Astrocyte (in vitro differentiated cells and primary cell): ENCODE measurements around the gene YBX2. TPM values are rescaled to one million over a fixed set of nuclear protein-coding genes. Genes with fewer than 3 reads are reported as not detected.

Source experiments
- DNase-seq: peaks from one replicate; pipeline ENCODE4 v3.0.0-alpha.2; 2010; ENCODE audit warnings: low read depth
- FAIRE-seq: peaks from 2 replicates; lab custom pipeline; 2011; peaks lifted over from hg19 to GRCh38; lab: Jason Lieb, UNC
- H2AFZ ChIP-seq: 2 replicates; pipeline ENCODE4 v1.6.0; 2012; ENCODE audit warnings: low read depth, low read length, inconsistent platforms
- H3K27ac ChIP-seq: 2 replicates; pipeline ENCODE4 v1.5.1; 2011; ENCODE audit warnings: low read depth, low read length, inconsistent platforms
- H3K27me3 ChIP-seq: 2 replicates; pipeline ENCODE4 v1.6.0; 2011; ENCODE audit warnings: low read length, inconsistent platforms; ENCODE audit not compliant: insufficient read depth
- H3K36me3 ChIP-seq: 2 replicates; pipeline ENCODE4 v1.5.1; 2011; ENCODE audit warnings: low read length, inconsistent platforms; ENCODE audit not compliant: insufficient read depth
- H3K4me1 ChIP-seq: 2 replicates; pipeline ENCODE4 v1.5.1; 2011; ENCODE audit warnings: low read length, inconsistent platforms; ENCODE audit not compliant: insufficient read depth
- H3K4me2 ChIP-seq: 2 replicates; pipeline ENCODE4 v1.6.0; 2012; ENCODE audit warnings: low read length, inconsistent platforms
- H3K4me3 ChIP-seq: 2 replicates; pipeline ENCODE4 v1.5.1; 2011; ENCODE audit warnings: low read depth, mild to moderate bottlenecking, low read length, inconsistent platforms; ENCODE audit not compliant: insufficient read depth
- H3K79me2 ChIP-seq: 2 replicates; pipeline ENCODE4 v1.6.0; 2012; ENCODE audit warnings: mild to moderate bottlenecking, low read length, inconsistent platforms; ENCODE audit not compliant: insufficient read depth
- H3K9ac ChIP-seq: 2 replicates; pipeline ENCODE4 v1.6.0; 2012; ENCODE audit warnings: mild to moderate bottlenecking, low read length, inconsistent platforms
- H3K9me3 ChIP-seq: 2 replicates; pipeline ENCODE4 v1.5.1; 2012; ENCODE audit warnings: low read depth, mild to moderate bottlenecking, low read length, inconsistent platforms; ENCODE audit not compliant: insufficient read depth
- H4K20me1 ChIP-seq: 2 replicates; pipeline ENCODE4 v1.6.0; 2012; ENCODE audit warnings: low read length, inconsistent platforms; ENCODE audit not compliant: insufficient read depth
- H3K27ac Mint-ChIP-seq: one replicate; pipeline ENCODE4 v1.8.0; 2021; ENCODE audit warnings: mild to moderate bottlenecking, mixed read lengths; ENCODE audit not compliant: unreplicated experiment
- H3K27me3 Mint-ChIP-seq: one replicate; pipeline ENCODE4 v1.8.0; 2021; ENCODE audit warnings: low read depth, mixed read lengths; ENCODE audit not compliant: unreplicated experiment
- H3K36me3 Mint-ChIP-seq: one replicate; pipeline ENCODE4 v1.8.0; 2021; ENCODE audit warnings: low read depth, mixed read lengths; ENCODE audit not compliant: unreplicated experiment
- H3K4me1 Mint-ChIP-seq: one replicate; pipeline ENCODE4 v1.8.0; 2021; ENCODE audit warnings: low read depth, mixed read lengths; ENCODE audit not compliant: unreplicated experiment
- H3K4me3 Mint-ChIP-seq: one replicate; pipeline ENCODE4 v1.8.0; 2021; ENCODE audit warnings: mild to moderate bottlenecking, moderate library complexity, mixed read lengths; ENCODE audit not compliant: unreplicated experiment
- H3K9me3 Mint-ChIP-seq: one replicate; pipeline ENCODE4 v1.8.0; 2021; ENCODE audit warnings: mild to moderate bottlenecking, mixed read lengths; ENCODE audit not compliant: unreplicated experiment
- EZH2 ChIP-seq: IDR thresholded peaks from 2 replicates; pipeline ENCODE4 v1.6.1; 2012; ENCODE audit warnings: mild to moderate bottlenecking, low read length, inconsistent platforms; ENCODE audit not compliant: insufficient read depth
- total RNA-seq: library from RNA; stranded (reverse); gene quantifications from 2 replicates; pipeline ENCODE4 v1.2.1, GENCODE V29; 2021
- TF ChIP-seq, protein P1 (sequence below): IDR thresholded peaks from 2 replicates; pipeline ENCODE4 v1.5.1; 2011; ENCODE audit warnings: low read depth, mild to moderate bottlenecking, inconsistent platforms, low read length, moderate library complexity; ENCODE audit not compliant: insufficient read depth

YBX2 gene
- total RNA-seq, 1 donor from 2014 or later = 0.86 TPM

DNA sequence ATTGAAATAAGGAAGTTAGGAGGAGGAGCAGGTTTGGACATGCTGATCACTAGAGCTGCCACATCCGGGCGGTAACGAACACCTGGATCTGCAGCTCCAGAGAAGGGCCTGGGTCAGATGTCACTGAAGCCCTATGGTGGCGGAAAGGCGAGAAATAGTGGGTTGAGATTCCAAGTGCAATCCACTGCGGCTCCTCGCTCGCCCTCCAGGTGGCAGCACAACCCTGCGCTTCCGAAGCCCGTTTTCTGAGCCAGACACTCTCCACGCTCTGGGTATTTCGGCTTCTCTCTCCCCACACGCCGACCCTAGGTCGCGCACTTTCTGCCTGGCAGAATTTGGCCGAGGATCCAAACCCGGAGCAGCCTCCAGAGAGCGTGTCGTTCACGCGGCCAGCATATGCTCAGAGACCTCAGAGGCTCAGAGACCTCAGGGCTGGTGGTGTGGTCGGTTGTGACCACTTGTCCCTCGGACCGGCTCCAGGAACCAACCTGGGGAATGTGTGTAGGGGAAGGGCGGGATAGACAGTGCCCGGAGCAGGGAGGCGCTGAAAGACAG, 13.8 kb downstream of the YBX2 start:
- H3K27ac Mint-ChIP-seq = peak overlapping the region; percentile 66
- peaks cover 14% of the 10 kb centered on the region for H3K4me1 ChIP-seq
- FAIRE-seq (peak; percentile 55), DNase-seq (peak; percentile 35)
- H3K4me3 ChIP-seq = peak overlapping the region; percentile 53
- H2AFZ ChIP-seq = peak overlapping the region; percentile 90
- TF ChIP-seq EZH2 = no peak
- TF ChIP-seq, protein P1, sequence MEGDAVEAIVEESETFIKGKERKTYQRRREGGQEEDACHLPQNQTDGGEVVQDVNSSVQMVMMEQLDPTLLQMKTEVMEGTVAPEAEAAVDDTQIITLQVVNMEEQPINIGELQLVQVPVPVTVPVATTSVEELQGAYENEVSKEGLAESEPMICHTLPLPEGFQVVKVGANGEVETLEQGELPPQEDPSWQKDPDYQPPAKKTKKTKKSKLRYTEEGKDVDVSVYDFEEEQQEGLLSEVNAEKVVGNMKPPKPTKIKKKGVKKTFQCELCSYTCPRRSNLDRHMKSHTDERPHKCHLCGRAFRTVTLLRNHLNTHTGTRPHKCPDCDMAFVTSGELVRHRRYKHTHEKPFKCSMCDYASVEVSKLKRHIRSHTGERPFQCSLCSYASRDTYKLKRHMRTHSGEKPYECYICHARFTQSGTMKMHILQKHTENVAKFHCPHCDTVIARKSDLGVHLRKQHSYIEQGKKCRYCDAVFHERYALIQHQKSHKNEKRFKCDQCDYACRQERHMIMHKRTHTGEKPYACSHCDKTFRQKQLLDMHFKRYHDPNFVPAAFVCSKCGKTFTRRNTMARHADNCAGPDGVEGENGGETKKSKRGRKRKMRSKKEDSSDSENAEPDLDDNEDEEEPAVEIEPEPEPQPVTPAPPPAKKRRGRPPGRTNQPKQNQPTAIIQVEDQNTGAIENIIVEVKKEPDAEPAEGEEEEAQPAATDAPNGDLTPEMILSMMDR = peak; percentile 91
- H3K27me3 ChIP-seq = peaks cover 16% of the 10 kb centered on the region
- H4K20me1 ChIP-seq = no peaks in the 10 kb centered on the region
- no peaks in the 10 kb centered on the region for H3K36me3 Mint-ChIP-seq
- peak overlapping the region; percentile 78 for H3K4me3 Mint-ChIP-seq
- H3K4me1 Mint-ChIP-seq = no peaks in the 10 kb centered on the region
- H3K9me3 ChIP-seq = no peaks in the 10 kb centered on the region
- H3K9ac ChIP-seq = peak overlapping the region; percentile 59
- H3K27me3 Mint-ChIP-seq = peaks cover 35% of the 10 kb centered on the region
- H3K27ac ChIP-seq = peak overlapping the region; percentile 35
- no peaks in the 10 kb centered on the region for H3K9me3 Mint-ChIP-seq
- H3K4me2 ChIP-seq = peak overlapping the region; percentile 97
- no peaks in the 10 kb centered on the region for H3K36me3 ChIP-seq
- H3K79me2 ChIP-seq = no peaks in the 10 kb centered on the region

DNA sequence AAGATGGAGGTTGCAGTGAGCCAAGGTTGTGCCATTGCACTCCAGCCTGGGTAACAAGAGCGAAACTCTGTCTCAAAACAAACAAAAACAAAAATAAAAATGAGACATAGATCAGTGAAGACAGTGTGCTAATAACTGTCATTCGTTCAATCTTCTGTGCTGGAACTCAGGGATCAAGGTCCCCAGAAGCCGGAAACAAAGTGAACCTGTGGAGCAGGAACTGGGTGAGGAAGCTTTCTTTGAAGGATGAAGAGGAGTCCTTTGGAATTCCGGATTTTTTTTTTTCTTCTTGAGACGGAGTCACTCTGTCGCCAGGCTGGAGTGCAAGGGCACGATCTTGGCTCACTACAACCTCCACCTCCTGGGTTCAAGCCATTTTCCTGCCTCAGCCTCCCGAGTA, 15.0 kb downstream of the YBX2 start:
- H3K4me3 Mint-ChIP-seq = no peak overlapping the region
- TF ChIP-seq, protein P1 = no peak
- no peak for TF ChIP-seq EZH2

DNA sequence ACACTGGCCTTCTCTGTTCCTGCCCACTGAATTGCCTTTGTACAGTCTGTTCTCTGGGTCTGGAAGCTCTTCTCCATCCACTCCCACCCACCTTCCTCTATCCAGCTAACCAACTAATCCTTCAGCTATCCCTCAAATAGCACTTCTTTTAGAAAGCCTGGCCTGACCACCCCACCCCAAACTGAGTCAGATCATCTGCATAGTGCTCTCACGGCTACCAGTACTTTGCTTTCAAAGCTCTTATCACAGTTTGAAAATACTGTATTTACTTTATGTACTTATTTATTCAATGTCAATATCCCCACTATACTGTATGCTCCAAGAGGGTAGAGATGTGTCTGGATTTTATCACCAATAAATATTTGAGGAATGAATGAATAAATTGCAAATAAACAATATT, 27.7 kb downstream of the YBX2 start:
- Histone ChIP-seq H3K9ac (no peak overlapping the region), H2AFZ (no peak overlapping the region), H3K27ac (no peak overlapping the region), H3K27me3 (peaks cover 13% of the 10 kb centered on the region), H3K4me2 (no peak overlapping the region), H3K36me3 (no peaks in the 10 kb centered on the region), H4K20me1 (no peaks in the 10 kb centered on the region), H3K9me3 (no peaks in the 10 kb centered on the region), H3K79me2 (no peaks in the 10 kb centered on the region), H3K4me3 (no peak overlapping the region), H3K4me1 (peaks cover 7% of the 10 kb centered on the region)
- Mint-ChIP-seq H3K4me3 (no peak overlapping the region), H3K36me3 (no peaks in the 10 kb centered on the region), H3K9me3 (peaks cover 3% of the 10 kb centered on the region), H3K27me3 (peaks cover 12% of the 10 kb centered on the region), H3K27ac (peak overlapping the region; percentile 59), H3K4me1 (peaks cover 3% of the 10 kb centered on the region)
- FAIRE-seq (no peak), DNase-seq (peak; percentile 4)
- TF ChIP-seq EZH2 = no peak
- TF ChIP-seq, protein P1 = no peak

More for the DNA sequence above, 15.0 kb downstream of the YBX2 start:
- H3K9me3 ChIP-seq = no peaks in the 10 kb centered on the region
- no peak overlapping the region for H2AFZ ChIP-seq
- no peaks in the 10 kb centered on the region for H4K20me1 ChIP-seq
- no peaks in the 10 kb centered on the region for H3K9me3 Mint-ChIP-seq
- no peak overlapping the region for H3K27ac Mint-ChIP-seq
- no peak overlapping the region for H3K4me2 ChIP-seq
- FAIRE-seq (no peak), DNase-seq (no peak)
- no peaks in the 10 kb centered on the region for H3K4me1 Mint-ChIP-seq
- no peaks in the 10 kb centered on the region for H3K79me2 ChIP-seq
- H3K9ac ChIP-seq = no peak overlapping the region
- no peak overlapping the region for H3K4me3 ChIP-seq
- peaks cover 12% of the 10 kb centered on the region for H3K27me3 ChIP-seq
- no peaks in the 10 kb centered on the region for H3K36me3 Mint-ChIP-seq
- peaks cover 27% of the 10 kb centered on the region for H3K27me3 Mint-ChIP-seq
- H3K36me3 ChIP-seq = no peaks in the 10 kb centered on the region
- no peak overlapping the region for H3K27ac ChIP-seq
- H3K4me1 ChIP-seq = peaks cover 14% of the 10 kb centered on the region
